Endothelial cell of umbilical vein (primary cell): ENCODE results near the gene FADS2. TPM values are rescaled to one million over a fixed set of nuclear protein-coding genes. Genes with fewer than 3 reads are reported as not detected.

Experiments used
- BruUV-seq: library from RNA; stranded (reverse); fragments of 400-500 nt; replicated peaks from 2 replicates; lab custom pipeline; 2021; lab: Mats Ljungman, UMichigan
- CTCF ChIA-PET: fragments of 300-600, 350-600 bp; sonication (Branson Sonifier 250); formaldehyde crosslinking; loops from one replicate; lab custom pipeline; 2021; ENCODE audit warnings: antibody characterized with exemption, inconsistent platforms; lab: Charles Lee
- POLR2A ChIA-PET: fragments of 300-600, 350-600 bp; sonication (Branson Sonifier 250); formaldehyde crosslinking; loops from one replicate; lab custom pipeline; 2021; ENCODE audit warnings: antibody characterized with exemption, inconsistent platforms; lab: Charles Lee
- DNase-seq: peaks from one replicate; pipeline ENCODE4 v3.0.0-alpha.2; 2011; ENCODE audit warnings: low read depth, low spot score
- FAIRE-seq: peaks from 2 replicates; lab custom pipeline; 2011; peaks lifted over from hg19 to GRCh38; lab: Jason Lieb, UNC
- H2AFZ ChIP-seq: 2 replicates; pipeline ENCODE4 v1.6.0; 2012; ENCODE audit warnings: low read depth, low read length, control low read depth, inconsistent platforms
- H3K27ac ChIP-seq: 2 replicates; pipeline ENCODE4 v1.5.1; 2011; ENCODE audit warnings: low read depth, mild to moderate bottlenecking, control low read depth, low read length, moderate library complexity; ENCODE audit not compliant: insufficient read depth
- H3K27me3 ChIP-seq, 2 experiments: 2 replicates each; pipeline versions ENCODE4 v1.6.0 to v1.6.1; 2011; ENCODE audit warnings: low read length in 2 of 2, mixed read lengths in 1 of 2; ENCODE audit not compliant: control insufficient read depth in 2 of 2, insufficient read depth in 2 of 2
- H3K36me3 ChIP-seq, 2 experiments: 2 replicates in 1 of 2; 3 replicates in 1 of 2; pipeline ENCODE4 v1.5.1; 2011; ENCODE audit warnings: low read length in 2 of 2, mild to moderate bottlenecking in 1 of 2, moderate library complexity in 1 of 2; ENCODE audit not compliant: control insufficient read depth in 2 of 2, insufficient read depth in 2 of 2; ENCODE audit errors: extremely low read depth in 1 of 2
- H3K4me1 ChIP-seq: 3 replicates; pipeline ENCODE4 v1.5.1; 2011; ENCODE audit warnings: mild to moderate bottlenecking, low read length; ENCODE audit not compliant: control insufficient read depth, insufficient read depth; ENCODE audit errors: extremely low read depth
- H3K4me2 ChIP-seq: 2 replicates; pipeline ENCODE4 v1.6.1; 2011; ENCODE audit warnings: low read length, control low read depth, mixed read lengths; ENCODE audit not compliant: insufficient read depth
- H3K4me3 ChIP-seq, 3 experiments: fragments of 200-600 bp in 1 of 3; sonication (generic), shearing (Covaris generic) in 1 of 3; replicated peaks in 1 of 3; 2 replicates each; pipeline ENCODE4 v1.5.1; 2011 to 2016; ENCODE audit warnings: control low read depth in 3 of 3, low read length in 3 of 3, mild to moderate bottlenecking in 2 of 3, inconsistent platforms in 1 of 3, low read depth in 1 of 3, moderate library complexity in 1 of 3; ENCODE audit not compliant: insufficient read depth in 1 of 3
- H3K79me2 ChIP-seq: 2 replicates; pipeline ENCODE4 v1.6.0; 2012; ENCODE audit warnings: low read length, inconsistent platforms; ENCODE audit not compliant: control insufficient read depth, insufficient read depth
- H3K9ac ChIP-seq: replicated peaks from 2 replicates; pipeline ENCODE3; 2011; ENCODE audit warnings: low read length, control low read depth; ENCODE audit not compliant: insufficient read depth; ENCODE audit errors: extremely low read depth
- H3K9me1 ChIP-seq: replicated peaks from 3 replicates; pipeline ENCODE4 v1.6.0; 2011; ENCODE audit warnings: mild to moderate bottlenecking, low read length; ENCODE audit not compliant: control insufficient read depth, insufficient read depth; ENCODE audit errors: extremely low read depth
- H3K9me3 ChIP-seq: replicated peaks from 2 replicates; pipeline ENCODE4 v1.5.1; 2012; ENCODE audit warnings: low read length, inconsistent platforms; ENCODE audit not compliant: control insufficient read depth, insufficient read depth
- H4K20me1 ChIP-seq: replicated peaks from 2 replicates; pipeline ENCODE3; 2011; ENCODE audit warnings: mild to moderate bottlenecking, low read length; ENCODE audit not compliant: control insufficient read depth, insufficient read depth; ENCODE audit errors: extremely low read depth
- FOS ChIP-seq: IDR thresholded peaks from 2 replicates; pipeline ENCODE4 v1.6.1; 2011; ENCODE audit warnings: mild to moderate bottlenecking, low read length, moderate library complexity, borderline replicate concordance; ENCODE audit not compliant: insufficient read depth
- JUN ChIP-seq: IDR thresholded peaks from 2 replicates; pipeline ENCODE4 v1.6.1; 2011; ENCODE audit warnings: borderline replicate concordance, low read depth; ENCODE audit not compliant: insufficient read length, insufficient read depth
- MYC ChIP-seq: IDR thresholded peaks from one replicate; pipeline ENCODE4 v1.6.1; 2011; ENCODE audit warnings: mild to moderate bottlenecking, low read depth, low read length
- POLR2A ChIP-seq: IDR thresholded peaks from 2 replicates; pipeline ENCODE4 v1.6.1; 2012; ENCODE audit warnings: low read depth, mild to moderate bottlenecking, control low read depth, low read length
- POLR2AphosphoS5 ChIP-seq: IDR thresholded peaks from 2 replicates; pipeline ENCODE4 v1.6.1; 2012; ENCODE audit warnings: low read depth, mild to moderate bottlenecking, control low read depth, low read length, moderate library complexity; ENCODE audit not compliant: insufficient read depth
- dilution Hi-C: fragments of 300-500 bp; cut with MboI; formaldehyde crosslinking; loops from one replicate; pipeline ENCODE4 v1.15.0; 2019; ENCODE audit warnings: low sequenced_read_pairs; ENCODE audit not compliant: extremely low pct_ligation_motif_present
- intact Hi-C: fragments of 100-400 bp; cut with micrococcal nuclease; formaldehyde crosslinking; loops from one replicate; pipeline ENCODE4 v1.10.0; 2022
- polyA plus RNA-seq, 4 experiments: library from polyadenylated mRNA; depleted of rRNA in 3 of 4; stranded (reverse) in 3 of 4; unstranded in 1 of 4; fragments of >200 nt; gene quantifications; 2 replicates each; pipeline versions ENCODE4 v1.2.1 to v1.2.3, GENCODE V29; 2011 to 2012; ENCODE audit warnings: missing spikeins in 1 of 4
- total RNA-seq: library from RNA; stranded (reverse); gene quantifications from 2 replicates; pipeline ENCODE4 v1.2.3, GENCODE V29; 2021
- TF ChIP-seq, protein P1 (sequence below): IDR thresholded peaks from 2 replicates; pipeline ENCODE4 v1.6.1; 2011; ENCODE audit not compliant: insufficient read depth, insufficient read length
- TF ChIP-seq, protein P2 (sequence below), 2 donors: IDR thresholded peaks; 1 replicate in 1 of 2; 2 replicates in 1 of 2; pipeline ENCODE4 v1.5.1; 2011; ENCODE audit warnings: low read length in 2 of 2, mild to moderate bottlenecking in 2 of 2, moderate library complexity in 2 of 2, control low read depth in 1 of 2, inconsistent platforms in 1 of 2, low read depth in 1 of 2; ENCODE audit not compliant: insufficient read depth in 1 of 2; ENCODE audit errors: extremely low read depth in 1 of 2

The FADS2 gene
- total and polyA plus RNA-seq, 2 donors (not counting 3 experiments of a cell fraction or from before 2014, with no cell fraction given) = 668 to 898 TPM

DNA sequence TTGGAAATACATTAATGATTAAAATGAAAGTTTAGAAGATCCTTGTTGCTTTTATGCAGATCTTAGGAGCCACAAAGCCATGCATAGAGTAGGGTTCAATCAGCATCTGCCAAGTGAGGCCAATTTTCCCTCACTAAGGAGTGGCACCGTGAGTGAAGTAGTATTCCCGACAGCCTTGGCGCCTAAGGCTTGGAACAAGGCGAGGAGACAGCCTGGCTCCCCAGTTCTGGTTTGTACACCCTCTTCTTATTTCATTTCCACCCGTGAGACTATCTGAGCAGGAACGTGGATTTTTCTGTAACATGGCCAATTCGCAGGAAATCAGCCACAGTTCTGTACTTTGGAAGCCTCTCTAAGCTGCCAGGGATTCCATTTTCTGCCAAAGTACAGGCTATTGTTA lies 22.6 kb downstream of the FADS2 start:
- BruUV-seq = no TSS peak
- DNase-seq = no peak
- Histone ChIP-seq H3K9me3 (no peaks in the 10 kb centered on the region), H4K20me1 (no peaks in the 10 kb centered on the region), H3K4me3 (no peak overlapping the region), H2AFZ (no peak overlapping the region), H3K79me2 (peaks cover 15% of the 10 kb centered on the region), H3K27me3 (no peaks in the 10 kb centered on the region), H3K36me3 (peaks cover 50 to 52% of the 10 kb centered on the region in 2 experiments), H3K9me1 (no peaks in the 10 kb centered on the region), H3K4me2 (no peak overlapping the region), H3K9ac (no peak overlapping the region), H3K27ac (no peak overlapping the region), H3K4me1 (no peaks in the 10 kb centered on the region)
- ChIA-PET POLR2A (no interaction called here), CTCF (interaction anchor here (0.6 kb wide), 1 partner anchor 98 kb away, joined by 4 read pairs; no protein-coding TSS in a partner anchor)
- FAIRE-seq = no peak
- intact Hi-C loops = no loop called here
- dilution Hi-C loops = no loop called here
- no peak for TF ChIP-seq JUN
- TF ChIP-seq, protein P1, sequence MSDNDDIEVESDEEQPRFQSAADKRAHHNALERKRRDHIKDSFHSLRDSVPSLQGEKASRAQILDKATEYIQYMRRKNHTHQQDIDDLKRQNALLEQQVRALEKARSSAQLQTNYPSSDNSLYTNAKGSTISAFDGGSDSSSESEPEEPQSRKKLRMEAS = no peak
- TF ChIP-seq POLR2A = no peak
- TF ChIP-seq MYC = no peak
- TF ChIP-seq FOS = no peak

DNA sequence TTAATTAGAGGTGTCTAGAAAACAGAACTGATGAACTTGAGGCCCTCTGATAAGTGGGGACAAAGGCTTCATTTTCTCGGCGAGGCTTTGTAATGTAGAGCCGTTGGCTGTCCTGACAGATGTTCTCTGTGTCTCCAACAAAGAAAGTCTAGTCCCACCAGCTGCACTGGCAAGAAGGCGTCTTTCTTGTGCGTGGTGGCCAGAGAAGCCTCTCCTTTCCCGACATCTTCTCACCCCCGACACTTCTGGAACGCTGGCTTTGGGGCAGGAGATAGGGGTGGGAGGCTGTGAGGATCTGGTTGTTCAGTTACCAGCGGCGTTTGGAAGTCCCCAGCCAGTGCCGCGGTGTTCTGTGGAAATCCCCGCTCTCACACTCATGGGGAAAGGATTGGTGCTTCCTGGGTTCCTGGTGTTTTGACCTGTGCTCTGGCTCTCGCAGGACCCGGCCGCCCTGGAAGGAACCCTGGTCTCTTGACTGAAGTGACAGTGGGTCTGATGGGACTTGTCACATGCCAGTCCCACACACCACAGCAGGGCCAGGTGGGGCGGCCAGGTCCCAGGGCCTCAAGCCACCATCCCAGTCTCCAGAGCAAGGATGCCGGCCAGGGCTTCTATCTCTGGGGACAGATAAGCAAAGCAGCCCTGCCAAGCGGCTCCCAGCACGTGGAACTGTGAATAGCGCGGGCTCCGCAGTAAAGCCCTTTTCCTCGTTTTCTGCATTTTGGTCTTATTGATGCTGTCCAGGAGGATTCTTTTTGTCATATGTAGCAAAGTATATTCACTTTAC lies 23.2 kb downstream of the FADS2 start:
- FAIRE-seq (no peak), DNase-seq (no peak)
- H3K9me1 ChIP-seq = no peaks in the 10 kb centered on the region
- H3K4me2 ChIP-seq = no peak overlapping the region
- POLR2A ChIA-PET = no interaction called here
- no peak overlapping the region for H3K4me3 ChIP-seq
- H3K27ac ChIP-seq = no peak overlapping the region
- dilution Hi-C loops = no loop called here
- no peaks in the 10 kb centered on the region for H3K9me3 ChIP-seq
- H3K79me2 ChIP-seq = peaks cover 14% of the 10 kb centered on the region
- BruUV-seq = no TSS peak
- no peaks in the 10 kb centered on the region for H4K20me1 ChIP-seq
- peaks cover 50 to 57% of the 10 kb centered on the region in 2 experiments for H3K36me3 ChIP-seq
- no peak overlapping the region for H2AFZ ChIP-seq
- H3K27me3 ChIP-seq = no peaks in the 10 kb centered on the region
- TF ChIP-seq, protein P2, sequence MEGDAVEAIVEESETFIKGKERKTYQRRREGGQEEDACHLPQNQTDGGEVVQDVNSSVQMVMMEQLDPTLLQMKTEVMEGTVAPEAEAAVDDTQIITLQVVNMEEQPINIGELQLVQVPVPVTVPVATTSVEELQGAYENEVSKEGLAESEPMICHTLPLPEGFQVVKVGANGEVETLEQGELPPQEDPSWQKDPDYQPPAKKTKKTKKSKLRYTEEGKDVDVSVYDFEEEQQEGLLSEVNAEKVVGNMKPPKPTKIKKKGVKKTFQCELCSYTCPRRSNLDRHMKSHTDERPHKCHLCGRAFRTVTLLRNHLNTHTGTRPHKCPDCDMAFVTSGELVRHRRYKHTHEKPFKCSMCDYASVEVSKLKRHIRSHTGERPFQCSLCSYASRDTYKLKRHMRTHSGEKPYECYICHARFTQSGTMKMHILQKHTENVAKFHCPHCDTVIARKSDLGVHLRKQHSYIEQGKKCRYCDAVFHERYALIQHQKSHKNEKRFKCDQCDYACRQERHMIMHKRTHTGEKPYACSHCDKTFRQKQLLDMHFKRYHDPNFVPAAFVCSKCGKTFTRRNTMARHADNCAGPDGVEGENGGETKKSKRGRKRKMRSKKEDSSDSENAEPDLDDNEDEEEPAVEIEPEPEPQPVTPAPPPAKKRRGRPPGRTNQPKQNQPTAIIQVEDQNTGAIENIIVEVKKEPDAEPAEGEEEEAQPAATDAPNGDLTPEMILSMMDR (IDR thresholded peaks at IDR 0.05; ENCODE audit: extremely low read depth in 1 of 2, insufficient read depth in 1 of 2, low read depth in 1 of 2, low read length in 2 of 2) = no peak
- TF ChIP-seq POLR2AphosphoS5 = no peak
- TF ChIP-seq FOS = no peak
- TF ChIP-seq MYC = no peak
- TF ChIP-seq JUN = no peak
- TF ChIP-seq, protein P1 = no peak
- intact Hi-C loops = no loop called here
- H3K4me1 ChIP-seq = no peaks in the 10 kb centered on the region
- CTCF ChIA-PET = interaction anchor here (0.6 to 2.2 kb wide), 2 partner anchors 54 to 97 kb away, joined by 4 to 8 read pairs; no protein-coding TSS in a partner anchor
- no peak overlapping the region for H3K9ac ChIP-seq
